Neuronal stem cell (in vitro differentiated cells): ENCODE results near the gene PNPLA1.

Experiments
- DNase-seq: peaks from one replicate; pipeline ENCODE4 v3.0.0-alpha.2; 2013; ENCODE audit warnings: low spot score
- H2AFZ ChIP-seq: one replicate; pipeline ENCODE4 v1.6.1; 2013; ENCODE audit warnings: mild to moderate bottlenecking, low read length, inconsistent platforms
- H2AK5ac ChIP-seq: 2 replicates; pipeline ENCODE4 v1.6.1; 2013; ENCODE audit warnings: low read depth, mild to moderate bottlenecking, inconsistent platforms, low read length, moderate library complexity, mixed read lengths
- H2BK120ac ChIP-seq: 2 replicates; pipeline ENCODE4 v1.6.1; 2013; ENCODE audit warnings: low read depth, mild to moderate bottlenecking, inconsistent platforms, low read length, moderate library complexity, mixed read lengths
- H2BK12ac ChIP-seq: one replicate; pipeline ENCODE4 v1.6.1; 2013; ENCODE audit warnings: low read length, inconsistent platforms
- H2BK15ac ChIP-seq: 2 replicates; pipeline ENCODE4 v1.6.1; 2013; ENCODE audit warnings: mild to moderate bottlenecking, low read length, inconsistent platforms, mixed read lengths
- H2BK5ac ChIP-seq: one replicate; pipeline ENCODE4 v1.6.1; 2013; ENCODE audit warnings: inconsistent platforms, mild to moderate bottlenecking, low read length, moderate library complexity
- H3K14ac ChIP-seq: one replicate; pipeline ENCODE4 v1.6.1; 2013; ENCODE audit warnings: low read length, inconsistent platforms
- H3K18ac ChIP-seq: 2 replicates; pipeline ENCODE4 v1.6.1; 2013; ENCODE audit warnings: low read length, inconsistent platforms
- H3K23ac ChIP-seq: 2 replicates; pipeline ENCODE4 v1.6.1; 2013; ENCODE audit warnings: low read depth, mild to moderate bottlenecking, mixed read lengths, low read length, inconsistent platforms; ENCODE audit not compliant: poor library complexity
- H3K27ac ChIP-seq: replicated peaks from 3 replicates; pipeline ENCODE4 v1.5.1; 2013; ENCODE audit warnings: low read length, inconsistent platforms
- H3K27me3 ChIP-seq, 3 experiments: 2 replicates each; pipeline ENCODE4 v1.6.1; 2013; ENCODE audit warnings: low read length in 3 of 3, mild to moderate bottlenecking in 2 of 3, inconsistent platforms in 1 of 3, low read depth in 1 of 3, mixed read lengths in 1 of 3, moderate library complexity in 1 of 3; ENCODE audit not compliant: control insufficient read depth in 3 of 3, insufficient read depth in 3 of 3
- H3K36me3 ChIP-seq, 2 donors: replicated peaks in 1 of 2; 2 replicates each; pipeline ENCODE4 v1.6.1; 2013; ENCODE audit warnings: low read length in 2 of 2; ENCODE audit not compliant: control insufficient read depth in 2 of 2, insufficient read depth in 2 of 2
- H3K4ac ChIP-seq: 2 replicates; pipeline ENCODE4 v1.6.1; 2013; ENCODE audit warnings: inconsistent platforms, mild to moderate bottlenecking, low read length, moderate library complexity
- H3K4me1 ChIP-seq, 2 donors: 1 replicate in 1 of 2; 2 replicates in 1 of 2; pipeline ENCODE4 v1.6.1; 2013; ENCODE audit warnings: low read length in 2 of 2, low read depth in 1 of 2; ENCODE audit not compliant: control insufficient read depth in 2 of 2, insufficient read depth in 1 of 2
- H3K4me2 ChIP-seq: one replicate; pipeline ENCODE4 v1.6.1; 2013; ENCODE audit warnings: mild to moderate bottlenecking, low read length, inconsistent platforms; ENCODE audit not compliant: insufficient read depth, poor library complexity, severe bottlenecking
- H3K4me3 ChIP-seq, 2 donors: 2 replicates each; pipeline ENCODE4 v1.5.1; 2013; ENCODE audit warnings: low read length in 2 of 2, mild to moderate bottlenecking in 2 of 2, inconsistent platforms in 1 of 2, moderate library complexity in 1 of 2
- H3K79me1 ChIP-seq: one replicate; pipeline ENCODE4 v1.6.1; 2013; ENCODE audit warnings: low read depth, mild to moderate bottlenecking, inconsistent platforms, low read length, moderate library complexity
- H3K9ac ChIP-seq: one replicate; pipeline ENCODE4 v1.6.1; 2013; ENCODE audit warnings: mild to moderate bottlenecking, low read depth, low read length, inconsistent platforms; ENCODE audit not compliant: poor library complexity
- H3K9me3 ChIP-seq, 2 donors: replicated peaks in 1 of 2; 2 replicates each; pipeline versions ENCODE3 to v1.6.1; 2013; ENCODE audit warnings: low read length in 2 of 2, mild to moderate bottlenecking in 2 of 2, inconsistent platforms in 1 of 2, low read depth in 1 of 2, mixed read lengths in 1 of 2, moderate library complexity in 1 of 2; ENCODE audit not compliant: control insufficient read depth in 2 of 2, insufficient read depth in 1 of 2
- H4K8ac ChIP-seq: one replicate; pipeline ENCODE4 v1.6.1; 2013; ENCODE audit warnings: low read depth, mild to moderate bottlenecking, inconsistent platforms, low read length, moderate library complexity
- H4K91ac ChIP-seq: one replicate; pipeline ENCODE4 v1.6.1; 2013; ENCODE audit warnings: low read length, low read depth, mild to moderate bottlenecking, inconsistent platforms; ENCODE audit not compliant: poor library complexity
- WGBS, 2 donors: extraction: QIAGEN DNeasy Blood & Tissue Kit; methylation state at CpG; one replicate each; pipeline ENCODE4 v1.1.7; 2013; ENCODE audit warnings: missing lambda C conversion rate in 2 of 2, mixed read lengths in 1 of 2; ENCODE audit not compliant: insufficient read length in 2 of 2, insufficient replicate concordance in 1 of 2; ENCODE audit errors: extremely low coverage in 2 of 2; 5-methylcytosine and 5-hydroxymethylcytosine counted together

PNPLA1 gene

DNA sequence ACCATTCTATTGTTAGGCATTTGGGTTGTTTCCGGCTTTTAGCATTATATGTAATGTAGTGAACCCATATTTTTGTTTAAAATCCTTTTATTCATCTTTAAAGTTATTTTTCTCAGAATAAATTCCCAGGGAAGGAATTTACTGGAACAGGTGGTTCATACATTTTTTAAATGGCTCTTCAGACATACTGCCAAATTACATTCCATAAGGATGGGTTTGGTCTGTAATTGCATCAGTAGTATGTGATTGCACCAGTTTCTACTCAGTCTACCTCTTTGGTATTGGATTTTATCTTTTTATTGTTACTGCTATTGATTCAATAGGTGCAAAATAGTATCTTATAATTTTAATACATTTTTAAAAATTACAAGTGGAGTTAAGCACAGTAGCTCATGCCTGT lies 46.2 kb upstream of the PNPLA1 start:
- H3K4me2 ChIP-seq, result no peak overlapping the region
- H3K9me3 ChIP-seq, result no peaks in the 10 kb centered on the region
- H3K18ac ChIP-seq, result no peak overlapping the region
- H3K9ac ChIP-seq, result no peak overlapping the region
- no peaks in the 10 kb centered on the region for H3K27me3 ChIP-seq
- H2BK5ac ChIP-seq, result no peak overlapping the region
- H3K14ac ChIP-seq, result no peak overlapping the region
- H4K8ac ChIP-seq, result no peak overlapping the region
- WGBS, 2 donors, result no CpG with 5 or more reads among the region's 1 CpG
- no peak overlapping the region for H2AK5ac ChIP-seq
- no peak overlapping the region for H3K4me3 ChIP-seq
- no peak overlapping the region for H3K23ac ChIP-seq
- H2BK120ac ChIP-seq, result no peak overlapping the region
- no peaks in the 10 kb centered on the region for H3K4me1 ChIP-seq
- no peak overlapping the region for H3K4ac ChIP-seq
- peaks cover 34 to 100% of the 10 kb centered on the region in 2 donors for H3K36me3 ChIP-seq
- no peak overlapping the region for H4K91ac ChIP-seq
- H2BK12ac ChIP-seq, result no peak overlapping the region
- no peak overlapping the region for H2BK15ac ChIP-seq
- H2AFZ ChIP-seq, result no peak overlapping the region
- DNase-seq, result no peak
- H3K79me1 ChIP-seq, result no peaks in the 10 kb centered on the region
- no peak overlapping the region for H3K27ac ChIP-seq

DNA sequence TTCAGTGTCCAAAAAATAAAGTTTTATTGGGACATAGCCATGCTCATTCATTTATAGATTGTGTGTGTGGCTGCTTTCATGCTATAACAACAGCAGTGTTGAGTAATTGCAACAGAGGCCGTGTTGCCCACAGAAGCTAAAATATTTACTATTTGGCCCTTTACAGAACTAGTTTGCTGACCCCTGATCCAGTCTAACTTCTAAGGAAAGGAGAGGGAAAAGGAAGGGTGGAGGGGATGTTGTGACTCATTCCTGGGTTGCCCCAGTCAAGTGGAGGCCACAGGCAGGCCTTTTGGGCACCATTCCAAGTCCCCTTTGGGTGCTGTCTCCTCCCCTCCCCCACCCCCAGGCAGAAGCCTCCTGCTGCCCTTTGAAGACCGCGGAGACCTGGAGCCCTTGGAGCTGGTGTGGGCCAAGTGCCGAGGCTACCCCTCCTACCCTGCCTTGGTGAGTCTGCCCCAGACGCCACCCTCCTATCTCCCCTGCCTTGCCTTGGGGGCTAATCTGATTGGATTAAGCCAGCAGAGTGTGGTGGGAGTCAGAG lies 44.9 kb upstream of the PNPLA1 start:
- H2BK120ac ChIP-seq, result no peak overlapping the region
- H2AFZ ChIP-seq, result no peak overlapping the region
- H3K4ac ChIP-seq, result no peak overlapping the region
- DNase-seq, result no peak
- H4K91ac ChIP-seq, result no peak overlapping the region
- peaks cover 32 to 100% of the 10 kb centered on the region in 2 donors for H3K36me3 ChIP-seq
- H2BK15ac ChIP-seq, result no peak overlapping the region
- no CpG with 5 or more reads among the region's 5 CpGs for WGBS, 2 donors
- H3K79me1 ChIP-seq, result no peaks in the 10 kb centered on the region
- H3K9me3 ChIP-seq, result no peaks in the 10 kb centered on the region
- no peak overlapping the region for H4K8ac ChIP-seq
- H3K14ac ChIP-seq, result no peak overlapping the region
- H2BK5ac ChIP-seq, result no peak overlapping the region
- H3K4me1 ChIP-seq, result no peaks in the 10 kb centered on the region
- H3K9ac ChIP-seq, result no peak overlapping the region
- no peak overlapping the region for H3K4me3 ChIP-seq
- H3K23ac ChIP-seq, result no peak overlapping the region
- no peak overlapping the region for H3K4me2 ChIP-seq
- no peak overlapping the region for H2BK12ac ChIP-seq
- no peaks in the 10 kb centered on the region for H3K27me3 ChIP-seq
- no peak overlapping the region for H2AK5ac ChIP-seq
- H3K27ac ChIP-seq, result no peak overlapping the region
- H3K18ac ChIP-seq, result no peak overlapping the region

DNA sequence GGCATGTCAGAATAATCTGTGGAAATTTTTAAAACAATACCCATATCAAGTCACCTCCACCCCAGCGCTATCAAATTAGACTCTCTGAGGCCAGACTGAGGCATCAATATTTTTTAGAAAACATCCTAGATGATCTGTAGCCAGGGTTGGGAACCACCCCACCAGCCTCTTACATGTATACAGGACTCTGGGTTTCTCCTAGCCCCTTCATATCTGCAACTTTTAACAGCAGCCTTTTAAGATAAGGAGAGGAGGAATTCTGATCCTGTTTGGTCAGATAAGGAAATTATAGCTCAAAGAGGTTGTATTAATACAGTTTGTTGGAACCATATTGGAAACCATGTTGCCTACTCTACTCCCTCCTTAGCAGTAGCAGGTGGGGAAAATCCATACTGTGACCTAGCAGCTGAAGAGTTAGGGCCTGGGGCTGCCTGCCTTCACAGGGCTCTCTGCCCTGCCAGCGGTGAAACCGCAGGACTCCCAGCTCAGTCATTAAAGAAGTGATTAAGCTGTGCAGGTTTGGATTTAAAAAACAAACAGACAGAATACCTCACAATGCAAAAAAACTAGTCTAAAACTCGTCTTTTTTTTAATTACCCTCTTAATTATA lies 43.3 kb upstream of the PNPLA1 start:
- H3K9ac ChIP-seq, result no peak overlapping the region
- H3K27me3 ChIP-seq, result no peaks in the 10 kb centered on the region
- no peak for DNase-seq
- no peak overlapping the region for H4K91ac ChIP-seq
- H3K4me2 ChIP-seq, result no peak overlapping the region
- H2BK12ac ChIP-seq, result no peak overlapping the region
- no peak overlapping the region for H3K14ac ChIP-seq
- no peak overlapping the region for H2BK15ac ChIP-seq
- H3K4ac ChIP-seq, result no peak overlapping the region
- no peaks in the 10 kb centered on the region for H3K4me1 ChIP-seq
- no peak overlapping the region for H2AFZ ChIP-seq
- H3K79me1 ChIP-seq, result no peaks in the 10 kb centered on the region
- peaks cover 45 to 100% of the 10 kb centered on the region in 2 donors for H3K36me3 ChIP-seq
- H3K18ac ChIP-seq, result no peak overlapping the region
- H4K8ac ChIP-seq, result no peak overlapping the region
- H2BK5ac ChIP-seq, result no peak overlapping the region
- H2BK120ac ChIP-seq, result no peak overlapping the region
- no peak overlapping the region for H3K4me3 ChIP-seq
- no peaks in the 10 kb centered on the region for H3K9me3 ChIP-seq
- no peak overlapping the region for H3K27ac ChIP-seq
- WGBS, 2 donors, result 100% methylated on average over 1 of the region's 4 CpGs; no CpG with 5 or more reads in 1 of the 2 donors
- H3K23ac ChIP-seq, result no peak overlapping the region
- no peak overlapping the region for H2AK5ac ChIP-seq

DNA sequence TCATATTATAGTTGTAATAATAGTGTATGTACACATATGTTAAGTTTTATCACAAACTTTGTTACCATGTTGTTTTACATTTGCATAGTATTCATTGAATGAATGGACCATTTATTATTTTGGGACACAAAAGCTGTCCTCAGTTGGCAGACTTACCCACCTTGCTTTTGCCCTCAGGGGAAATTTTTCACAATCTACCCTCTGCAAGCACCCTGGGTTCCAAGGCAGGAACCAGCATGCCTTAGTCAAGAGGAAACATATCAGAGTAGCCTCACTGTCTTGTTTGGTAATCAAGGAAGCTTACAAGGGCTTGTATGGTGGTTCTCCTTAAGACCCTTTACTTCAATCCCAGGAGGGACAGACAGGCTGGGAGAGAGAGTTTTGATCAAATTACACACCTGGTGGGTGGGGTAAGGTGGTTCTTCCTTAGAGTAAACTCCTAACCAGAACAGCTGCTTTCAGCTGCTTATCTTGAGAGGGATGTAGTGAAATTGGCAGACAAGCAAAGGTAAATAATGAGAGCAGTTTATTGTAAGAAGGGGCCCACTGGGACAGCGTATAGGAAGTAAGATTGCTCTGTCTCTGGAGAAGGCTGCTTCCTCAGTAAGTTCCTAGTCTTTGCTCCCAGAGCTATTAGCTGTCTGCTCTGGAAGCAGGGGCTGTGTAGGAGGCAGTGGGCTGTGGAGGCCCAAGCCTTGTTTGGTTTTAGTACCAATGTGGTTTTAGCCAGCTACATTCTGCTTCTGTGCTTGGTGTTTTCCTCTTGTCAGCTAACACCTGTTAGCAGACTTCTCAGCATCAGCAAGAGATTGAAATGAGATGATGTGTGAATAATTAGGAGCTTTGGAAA lies 42.3 kb upstream of the PNPLA1 start:
- H3K18ac ChIP-seq, result no peak overlapping the region
- no peak for DNase-seq
- WGBS, 2 donors, result no CpG with 5 or more reads among the region's 1 CpG
- no peaks in the 10 kb centered on the region for H3K27me3 ChIP-seq
- no peak overlapping the region for H4K91ac ChIP-seq
- no peak overlapping the region for H3K14ac ChIP-seq
- H4K8ac ChIP-seq, result no peak overlapping the region
- no peak overlapping the region for H2BK15ac ChIP-seq
- H3K27ac ChIP-seq, result no peak overlapping the region
- no peak overlapping the region for H2BK5ac ChIP-seq
- no peaks in the 10 kb centered on the region for H3K79me1 ChIP-seq
- no peaks in the 10 kb centered on the region for H3K9me3 ChIP-seq
- H3K4ac ChIP-seq, result no peak overlapping the region
- H2BK120ac ChIP-seq, result no peak overlapping the region
- no peak overlapping the region for H2AK5ac ChIP-seq
- no peak overlapping the region for H3K4me3 ChIP-seq
- no peak overlapping the region for H2BK12ac ChIP-seq
- no peak overlapping the region for H3K4me2 ChIP-seq
- H3K4me1 ChIP-seq, result no peaks in the 10 kb centered on the region
- no peak overlapping the region for H3K9ac ChIP-seq
- no peak overlapping the region for H2AFZ ChIP-seq
- H3K23ac ChIP-seq, result no peak overlapping the region
- peaks cover 41 to 100% of the 10 kb centered on the region in 2 donors for H3K36me3 ChIP-seq
